Measurements from ENCODE around the gene PABPC3.

Gene PABPC3

GRCh38 chr13:25065974-25066770 lies 29.8 kb upstream of the PABPC3 start:
- no peak overlapping the region for H2AFZ ChIP-seq (ENCODE audit: low read depth, low read length)
- no peaks in the 10 kb centered on the region for H3K36me3 ChIP-seq (replicated peaks; ENCODE audit: low read depth, low read length)
- H3K9me3 ChIP-seq (ENCODE audit: insufficient read depth, low read length), result no peaks in the 10 kb centered on the region
- H3K4me1 ChIP-seq (ENCODE audit: low read length), result peaks cover 18% of the 10 kb centered on the region
- no peak overlapping the region for H3K27ac ChIP-seq (ENCODE audit: low read length)
- no peaks in the 10 kb centered on the region for H4K20me1 ChIP-seq (ENCODE audit: insufficient read depth, low read length)
- TF ChIP-seq EZH2phosphoT487 (IDR thresholded peaks at IDR 0.05; ENCODE audit: low read depth), result no peak
- no peak for TF ChIP-seq CTCF (IDR thresholded peaks at IDR 0.05; ENCODE audit: low read depth, low read length)
- H3K4me2 ChIP-seq (ENCODE audit: low read length), result peak overlapping the region; percentile 19
- H3K79me2 ChIP-seq (ENCODE audit: low read length), result no peaks in the 10 kb centered on the region
- H3K9ac ChIP-seq (ENCODE audit: low read length), result no peak overlapping the region
- no peak overlapping the region for H3K4me3 ChIP-seq (ENCODE audit: low read length)
- peaks cover 8% of the 10 kb centered on the region for H3K27me3 ChIP-seq (ENCODE audit: low read depth, low read length)

GRCh38 chr13:25067064-25067463 lies 28.9 kb upstream of the PABPC3 start:
- H3K4me3 ChIP-seq (ENCODE audit: low read length), result no peak overlapping the region
- H3K9ac ChIP-seq (ENCODE audit: low read length), result no peak overlapping the region
- no peak overlapping the region for H3K27ac ChIP-seq (ENCODE audit: low read length)
- H3K27me3 ChIP-seq (ENCODE audit: low read depth, low read length), result peaks cover 8% of the 10 kb centered on the region
- H3K4me2 ChIP-seq (ENCODE audit: low read length), result no peak overlapping the region
- no peak overlapping the region for H2AFZ ChIP-seq (ENCODE audit: low read depth, low read length)
- H3K79me2 ChIP-seq (ENCODE audit: low read length), result no peaks in the 10 kb centered on the region
- H3K9me3 ChIP-seq (ENCODE audit: insufficient read depth, low read length), result no peaks in the 10 kb centered on the region
- peaks cover 18% of the 10 kb centered on the region for H3K4me1 ChIP-seq (ENCODE audit: low read length)
- TF ChIP-seq EZH2phosphoT487 (IDR thresholded peaks at IDR 0.05; ENCODE audit: low read depth) (no peak), CTCF (IDR thresholded peaks at IDR 0.05; ENCODE audit: low read depth, low read length) (no peak)
- no peaks in the 10 kb centered on the region for H4K20me1 ChIP-seq (ENCODE audit: insufficient read depth, low read length)
- no peaks in the 10 kb centered on the region for H3K36me3 ChIP-seq (replicated peaks; ENCODE audit: low read depth, low read length)

- no peak overlapping the region for H3K9ac ChIP-seq (ENCODE audit: low read length)
- no peak overlapping the region for H3K27ac ChIP-seq (ENCODE audit: low read length)
- H3K27me3 ChIP-seq (ENCODE audit: low read depth, low read length), result peaks cover 14% of the 10 kb centered on the region
- peaks cover 18% of the 10 kb centered on the region for H3K4me1 ChIP-seq (ENCODE audit: low read length)
- no peak overlapping the region for H3K4me3 ChIP-seq (ENCODE audit: low read length)
- H2AFZ ChIP-seq (ENCODE audit: low read depth, low read length), result no peak overlapping the region
- no peaks in the 10 kb centered on the region for H4K20me1 ChIP-seq (ENCODE audit: insufficient read depth, low read length)
- H3K36me3 ChIP-seq (replicated peaks; ENCODE audit: low read depth, low read length), result no peaks in the 10 kb centered on the region
- H3K9me3 ChIP-seq (ENCODE audit: insufficient read depth, low read length), result no peaks in the 10 kb centered on the region
- no peak overlapping the region for H3K4me2 ChIP-seq (ENCODE audit: low read length)
- TF ChIP-seq EZH2phosphoT487 (IDR thresholded peaks at IDR 0.05; ENCODE audit: low read depth) (no peak), CTCF (IDR thresholded peaks at IDR 0.05; ENCODE audit: low read depth, low read length) (no peak)
- no peaks in the 10 kb centered on the region for H3K79me2 ChIP-seq (ENCODE audit: low read length)
Observed at GRCh38 chr13:25068810-25069209, 27.1 kb upstream of the PABPC3 start.

GRCh38 chr13:25069236-25069635 lies 26.7 kb upstream of the PABPC3 start:
- TF ChIP-seq EZH2phosphoT487 (IDR thresholded peaks at IDR 0.05; ENCODE audit: low read depth) (no peak), CTCF (IDR thresholded peaks at IDR 0.05; ENCODE audit: low read depth, low read length) (no peak)
- no peak overlapping the region for H2AFZ ChIP-seq (ENCODE audit: low read depth, low read length)
- peak overlapping the region; percentile 25; the same call in 1 of the 2 replicates for H3K4me2 ChIP-seq (ENCODE audit: low read length)
- no peak overlapping the region for H3K4me3 ChIP-seq (ENCODE audit: low read length)
- H4K20me1 ChIP-seq (ENCODE audit: insufficient read depth, low read length), result no peaks in the 10 kb centered on the region
- H3K36me3 ChIP-seq (replicated peaks; ENCODE audit: low read depth, low read length), result no peaks in the 10 kb centered on the region
- H3K27ac ChIP-seq (ENCODE audit: low read length), result no peak overlapping the region
- no peak overlapping the region for H3K9ac ChIP-seq (ENCODE audit: low read length)
- peaks cover 18% of the 10 kb centered on the region for H3K4me1 ChIP-seq (ENCODE audit: low read length)
- H3K9me3 ChIP-seq (ENCODE audit: insufficient read depth, low read length), result no peaks in the 10 kb centered on the region
- peaks cover 14% of the 10 kb centered on the region for H3K27me3 ChIP-seq (ENCODE audit: low read depth, low read length)
- H3K79me2 ChIP-seq (ENCODE audit: low read length), result no peaks in the 10 kb centered on the region

Data from OCI-LY3 (cell line).